ENCODE data around the gene PALLD. TPM values are rescaled to one million over a fixed set of nuclear protein-coding genes. Genes with fewer than 3 reads are reported as not detected.
A peak's percentile ranks its signal among the peaks of the same experiment; 100 is the strongest.

Gene PALLD
- polyA plus RNA-seq, 1 donor: 182 TPM

GRCh38 chr4:168593399-168593798 lies 96.5 kb downstream of the PALLD start:
- DNase-seq: no peak

- no peak for DNase-seq
These were observed 97.3 kb downstream of the PALLD start for GRCh38 chr4:168594121-168594520.

GRCh38 chr4:168598191-168598590 lies 101.3 kb downstream of the PALLD start:
- no peak for DNase-seq

GRCh38 chr4:168600796-168601583 lies 104.1 kb downstream of the PALLD start:
- DNase-seq: no peak

- DNase-seq: no peak
These were observed 105.0 kb downstream of the PALLD start for GRCh38 chr4:168601899-168602298.

- peak; percentile 41 for DNase-seq
These were observed 107.9 kb downstream of the PALLD start for GRCh38 chr4:168604496-168605373.

GRCh38 chr4:168605411-168605810 lies 108.6 kb downstream of the PALLD start:
- no peak for DNase-seq

GRCh38 chr4:168607215-168607614 lies 110.4 kb downstream of the PALLD start:
- DNase-seq: no peak

GRCh38 chr4:168608771-168609170 lies 111.9 kb downstream of the PALLD start:
- DNase-seq: no peak

- no peak for DNase-seq
These were observed 112.5 kb downstream of the PALLD start for GRCh38 chr4:168609369-168609768.

- DNase-seq: no peak
These were observed 114.2 kb downstream of the PALLD start for GRCh38 chr4:168610911-168611530.

GRCh38 chr4:168612450-168613135 lies 115.7 kb downstream of the PALLD start:
- no peak for DNase-seq

GRCh38 chr4:168613869-168614268 lies 117.0 kb downstream of the PALLD start:
- no peak for DNase-seq

GRCh38 chr4:168614281-168615057 lies 117.6 kb downstream of the PALLD start:
- DNase-seq: no peak

GRCh38 chr4:168615294-168616065 lies 118.6 kb downstream of the PALLD start:
- no peak for DNase-seq

- DNase-seq: no peak
These were observed 121.9 kb downstream of the PALLD start for GRCh38 chr4:168618577-168619265.

GRCh38 chr4:168619266-168619631 lies 122.4 kb downstream of the PALLD start:
- DNase-seq: no peak

- DNase-seq: no peak
These were observed 125.1 kb downstream of the PALLD start for GRCh38 chr4:168621806-168622589.

GRCh38 chr4:168622600-168622999 lies 125.7 kb downstream of the PALLD start:
- no peak for DNase-seq

- DNase-seq: no peak
These were observed 126.2 kb downstream of the PALLD start for GRCh38 chr4:168623011-168623410.

All from hindlimb muscle (tissue), 1 donor.